HG03066 (cell line): ENCODE data around the gene FAM89A.

Experiments
- ATAC-seq: cut with Tn5 transposase; IDR thresholded peaks from one replicate; pipeline ENCODE4 v1.9.1; 2021; ENCODE audit warnings: low read depth; ENCODE audit not compliant: unreplicated experiment

The FAM89A gene

GRCh38 chr1:231040019-231040799 is at the start of gene FAM89A:
Gene FAM89A (minus strand): TSS chr1:231040254. CDS start chr1:231040211, 43 bp downstream.
- peak; percentile 64 for ATAC-seq

- ATAC-seq = no peak
Observed at GRCh38 chr1:231084353-231084752, 44.3 kb upstream of the FAM89A start.

GRCh38 chr1:231079163-231079562 is 39.1 kb upstream of the FAM89A start:
- no peak for ATAC-seq

GRCh38 chr1:231078250-231078649 is 38.2 kb upstream of the FAM89A start:
- ATAC-seq = no peak

GRCh38 chr1:231076802-231077201 is 36.7 kb upstream of the FAM89A start:
- ATAC-seq = no peak

GRCh38 chr1:231075497-231075896 is 35.4 kb upstream of the FAM89A start:
- no peak for ATAC-seq

- no peak for ATAC-seq
Observed at GRCh38 chr1:231075020-231075419, 35.0 kb upstream of the FAM89A start.

GRCh38 chr1:231074046-231074445 is 34.0 kb upstream of the FAM89A start:
- ATAC-seq = no peak

- ATAC-seq = no peak
Observed at GRCh38 chr1:231073331-231073730, 33.3 kb upstream of the FAM89A start.

GRCh38 chr1:231072502-231073094 is 32.5 kb upstream of the FAM89A start:
- ATAC-seq = no peak

GRCh38 chr1:231072041-231072440 is 32.0 kb upstream of the FAM89A start:
- ATAC-seq = no peak

- ATAC-seq = no peak
Observed at GRCh38 chr1:231070758-231071444, 30.8 kb upstream of the FAM89A start.

GRCh38 chr1:231069333-231069732 is 29.3 kb upstream of the FAM89A start:
- no peak for ATAC-seq

- no peak for ATAC-seq
Observed at GRCh38 chr1:231068762-231069161, 28.7 kb upstream of the FAM89A start.

- ATAC-seq = no peak
Observed at GRCh38 chr1:231065510-231066241, 25.6 kb upstream of the FAM89A start.

GRCh38 chr1:231064418-231064817 is 24.4 kb upstream of the FAM89A start:
- no peak for ATAC-seq

- ATAC-seq = no peak
Observed at GRCh38 chr1:231063331-231063730, 23.3 kb upstream of the FAM89A start.

GRCh38 chr1:231062500-231063270 is 22.6 kb upstream of the FAM89A start:
- no peak for ATAC-seq

- ATAC-seq = no peak
Observed at GRCh38 chr1:231059566-231060193, 19.6 kb upstream of the FAM89A start.
